Testis (tissue), 2 donors: ENCODE data around the gene ACTR1A.

Source experiments
- POLR2A ChIP-seq: fragments of 450-650 bp; IDR thresholded peaks from one replicate; pipeline ENCODE4 v1.6.1; 2017; ENCODE audit warnings: antibody characterized with exemption, mild to moderate bottlenecking, moderate library complexity
- TF ChIP-seq, protein P1 (sequence below), 3 experiments: fragments of 450-650 bp in 2 of 3; fragments of 200-600 bp in 1 of 3; sonication (generic) in 1 of 3; IDR thresholded peaks; one replicate each; pipeline ENCODE4 v1.5.1; 2016 to 2019; ENCODE audit warnings: antibody characterized with exemption in 3 of 3, mild to moderate bottlenecking in 2 of 3, moderate library complexity in 1 of 3

DNA sequence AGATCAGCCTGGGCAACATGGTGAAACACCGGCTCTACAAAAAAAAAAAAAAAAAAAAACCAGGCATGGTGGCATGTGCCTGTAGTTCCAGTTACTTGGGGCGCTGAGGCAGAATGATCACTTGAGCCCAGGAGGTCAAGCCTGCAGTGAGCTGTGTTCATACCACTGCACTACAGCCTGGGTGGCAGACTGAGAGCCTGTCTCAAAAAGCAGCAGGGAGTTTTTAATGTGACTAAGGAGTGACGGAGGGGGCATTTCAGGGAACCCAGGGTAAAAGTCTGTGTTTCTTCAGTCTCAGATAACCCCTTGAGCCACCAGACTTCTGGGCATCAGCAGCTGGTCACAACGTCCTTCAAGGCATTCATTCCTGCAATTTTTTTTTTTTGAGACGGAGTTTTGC is 49.0 kb downstream of the ACTR1A start:
- TF ChIP-seq, protein P1, sequence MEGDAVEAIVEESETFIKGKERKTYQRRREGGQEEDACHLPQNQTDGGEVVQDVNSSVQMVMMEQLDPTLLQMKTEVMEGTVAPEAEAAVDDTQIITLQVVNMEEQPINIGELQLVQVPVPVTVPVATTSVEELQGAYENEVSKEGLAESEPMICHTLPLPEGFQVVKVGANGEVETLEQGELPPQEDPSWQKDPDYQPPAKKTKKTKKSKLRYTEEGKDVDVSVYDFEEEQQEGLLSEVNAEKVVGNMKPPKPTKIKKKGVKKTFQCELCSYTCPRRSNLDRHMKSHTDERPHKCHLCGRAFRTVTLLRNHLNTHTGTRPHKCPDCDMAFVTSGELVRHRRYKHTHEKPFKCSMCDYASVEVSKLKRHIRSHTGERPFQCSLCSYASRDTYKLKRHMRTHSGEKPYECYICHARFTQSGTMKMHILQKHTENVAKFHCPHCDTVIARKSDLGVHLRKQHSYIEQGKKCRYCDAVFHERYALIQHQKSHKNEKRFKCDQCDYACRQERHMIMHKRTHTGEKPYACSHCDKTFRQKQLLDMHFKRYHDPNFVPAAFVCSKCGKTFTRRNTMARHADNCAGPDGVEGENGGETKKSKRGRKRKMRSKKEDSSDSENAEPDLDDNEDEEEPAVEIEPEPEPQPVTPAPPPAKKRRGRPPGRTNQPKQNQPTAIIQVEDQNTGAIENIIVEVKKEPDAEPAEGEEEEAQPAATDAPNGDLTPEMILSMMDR (IDR thresholded peaks at IDR 0.05) = no peak
- no peak for TF ChIP-seq POLR2A
